Gastrocnemius medialis (tissue), 4 donors: ENCODE data around the gene CCDC27. TPM values are rescaled to one million over a fixed set of nuclear protein-coding genes. Genes with fewer than 3 reads are reported as not detected.

Experiments used
- ATAC-seq, 2 donors: fragments of 150-250 bp; one replicate each; pipeline ENCODE4 v1.9.1; 2016
- DNase-seq, 2 donors: peaks; one replicate each; pipeline ENCODE4 v3.0.0-alpha.2; 2019
- H3K27ac ChIP-seq, 4 donors: fragments of 200-600 bp; sonication (generic); 1 replicate in 1 of 4; 2 replicates in 3 of 4; pipeline ENCODE4 v1.5.1; 2016 to 2018; ENCODE audit warnings: mild to moderate bottlenecking in 2 of 4, moderate library complexity in 1 of 4
- H3K27me3 ChIP-seq, 3 donors: fragments of 200-600 bp; sonication (generic) in 2 of 3; 1 replicate in 1 of 3; 2 replicates in 2 of 3; pipeline versions ENCODE4 v1.5.1 to v1.6.0; 2016 to 2019; ENCODE audit warnings: mild to moderate bottlenecking in 1 of 3, moderate library complexity in 1 of 3
- H3K36me3 ChIP-seq, 2 donors: fragments of 200-600 bp; sonication (generic) in 1 of 2; one replicate each; pipeline ENCODE4 v1.5.1; 2017 to 2018
- H3K4me1 ChIP-seq, 2 donors: fragments of 200-600 bp; sonication (generic) in 1 of 2; one replicate each; pipeline ENCODE4 v1.5.1; 2016 to 2017; ENCODE audit warnings: mild to moderate bottlenecking in 2 of 2
- H3K4me3 ChIP-seq, 4 donors: fragments of 200-600 bp; sonication (generic) in 3 of 4; 1 replicate in 1 of 4; 2 replicates in 3 of 4; pipeline ENCODE4 v1.5.1; 2016 to 2019; ENCODE audit warnings: mild to moderate bottlenecking in 2 of 4
- H3K9me3 ChIP-seq, 3 donors: fragments of 200-600 bp; sonication (generic) in 2 of 3; 1 replicate in 1 of 3; 2 replicates in 2 of 3; pipeline ENCODE4 v1.5.1; 2016 to 2019
- POLR2A ChIP-seq, 2 donors: fragments of 450-650 bp; IDR thresholded peaks; one replicate each; pipeline ENCODE4 v1.6.1; 2017; ENCODE audit warnings: antibody characterized with exemption in 2 of 2, mild to moderate bottlenecking in 2 of 2, moderate library complexity in 2 of 2
- in situ Hi-C, 4 donors: fragments of 200-750 bp; cut with MboI; loops; one replicate each; pipeline versions ENCODE4 v1.15.0 to v1.8.0; 2017; ENCODE audit warnings: low sequenced_read_pairs in 4 of 4
- intact Hi-C: fragments of 100-400 bp; cut with DNase I; formaldehyde crosslinking; loops from one replicate; pipeline ENCODE4 v1.15.1; 2023; ENCODE audit warnings: low total_unique reads
- total RNA-seq, 4 donors: library from RNA; depleted of rRNA; stranded (reverse); fragments of >200 nt; gene quantifications; one replicate each; pipeline versions ENCODE4 v1.1.0 to v1.2.3, GENCODE V29; 2016
- TF ChIP-seq, protein P1 (sequence below), 5 experiments: fragments of 450-650 bp in 3 of 5; fragments of 200-600 bp in 2 of 5; sonication (generic) in 2 of 5; IDR thresholded peaks in 4 of 5; conservative IDR thresholded peaks in 1 of 5; 1 replicate in 4 of 5; 2 replicates in 1 of 5; pipeline ENCODE4 v1.5.1; 2016 to 2019; ENCODE audit warnings: antibody characterized with exemption in 5 of 5, mild to moderate bottlenecking in 3 of 5, moderate library complexity in 3 of 5

CCDC27 gene
- total RNA-seq, 4 donors from 2014 or later = 0.09 TPM; not detected in 3

DNA sequence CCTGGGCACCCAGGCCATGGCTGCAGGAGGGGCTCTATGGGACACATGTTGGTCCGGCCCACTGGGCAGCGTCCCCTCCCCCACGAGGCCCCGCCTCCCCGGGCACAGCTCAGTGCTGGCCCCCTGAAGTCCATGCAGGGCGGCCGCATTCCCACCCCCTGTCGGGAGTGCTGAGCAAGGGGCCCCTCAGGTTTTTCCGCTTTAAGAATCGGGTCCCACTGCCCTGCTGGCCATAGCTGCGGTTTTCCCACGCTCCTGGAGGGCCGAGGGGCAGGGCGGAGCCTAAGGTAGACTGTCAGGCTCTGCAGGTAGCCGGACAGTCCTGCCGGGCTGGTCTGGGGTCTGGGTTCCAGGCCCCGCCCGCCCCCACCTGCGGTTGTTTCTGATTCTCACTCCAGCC lies 43.5 kb upstream of the CCDC27 start:
- no peak for ATAC-seq
- intact Hi-C loops (no loop called here), in situ Hi-C loops (loop anchor here in 1 of 4 donors (25.0 kb wide), 1 partner anchor 104 kb away; no protein-coding TSS in a partner anchor)
- no peak for DNase-seq
- Histone ChIP-seq H3K27me3 (peaks cover 0 to 2% (median 0%) of the 10 kb centered on the region in 3 donors), H3K4me1 (peaks cover 6% of the 10 kb centered on the region in 2 donors), H3K36me3 (no peaks in the 10 kb centered on the region), H3K9me3 (no peaks in the 10 kb centered on the region), H3K27ac (no peak overlapping the region), H3K4me3 (no peak overlapping the region)
- no peak for TF ChIP-seq POLR2A (IDR thresholded peaks at IDR 0.05)
- TF ChIP-seq, protein P1, sequence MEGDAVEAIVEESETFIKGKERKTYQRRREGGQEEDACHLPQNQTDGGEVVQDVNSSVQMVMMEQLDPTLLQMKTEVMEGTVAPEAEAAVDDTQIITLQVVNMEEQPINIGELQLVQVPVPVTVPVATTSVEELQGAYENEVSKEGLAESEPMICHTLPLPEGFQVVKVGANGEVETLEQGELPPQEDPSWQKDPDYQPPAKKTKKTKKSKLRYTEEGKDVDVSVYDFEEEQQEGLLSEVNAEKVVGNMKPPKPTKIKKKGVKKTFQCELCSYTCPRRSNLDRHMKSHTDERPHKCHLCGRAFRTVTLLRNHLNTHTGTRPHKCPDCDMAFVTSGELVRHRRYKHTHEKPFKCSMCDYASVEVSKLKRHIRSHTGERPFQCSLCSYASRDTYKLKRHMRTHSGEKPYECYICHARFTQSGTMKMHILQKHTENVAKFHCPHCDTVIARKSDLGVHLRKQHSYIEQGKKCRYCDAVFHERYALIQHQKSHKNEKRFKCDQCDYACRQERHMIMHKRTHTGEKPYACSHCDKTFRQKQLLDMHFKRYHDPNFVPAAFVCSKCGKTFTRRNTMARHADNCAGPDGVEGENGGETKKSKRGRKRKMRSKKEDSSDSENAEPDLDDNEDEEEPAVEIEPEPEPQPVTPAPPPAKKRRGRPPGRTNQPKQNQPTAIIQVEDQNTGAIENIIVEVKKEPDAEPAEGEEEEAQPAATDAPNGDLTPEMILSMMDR (IDR thresholded peaks at IDR 0.05 in 4 of 5, conservative IDR thresholded peaks at IDR 0.05 in 1 of 5) = no peak

DNA sequence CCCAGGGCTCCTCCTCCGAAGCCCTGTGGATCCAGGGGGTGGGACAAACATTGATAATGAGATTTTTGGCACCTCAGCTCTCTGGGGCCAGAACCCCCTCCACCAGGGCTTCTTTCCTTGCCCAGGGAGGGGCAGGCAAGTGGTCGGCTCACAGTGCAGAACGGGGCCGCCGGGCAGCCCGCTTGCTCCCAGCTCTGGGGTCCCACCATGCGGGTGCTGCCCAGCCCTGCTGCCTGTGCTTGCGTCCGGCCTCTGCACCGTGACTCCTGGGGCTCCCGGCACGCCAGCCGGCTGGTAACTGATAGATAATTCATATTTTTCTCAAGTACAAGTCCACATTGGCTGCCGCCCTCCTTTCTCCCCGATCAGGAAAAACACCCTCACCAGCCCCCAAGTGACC lies 42.0 kb upstream of the CCDC27 start:
- TF ChIP-seq POLR2A (IDR thresholded peaks at IDR 0.05) = no peak
- TF ChIP-seq, protein P1 (IDR thresholded peaks at IDR 0.05 in 4 of 5, conservative IDR thresholded peaks at IDR 0.05 in 1 of 5) = no peak
- H3K9me3 ChIP-seq = no peaks in the 10 kb centered on the region
- no peak overlapping the region for H3K4me3 ChIP-seq
- H3K27ac ChIP-seq = no peak overlapping the region
- DNase-seq (no peak), ATAC-seq (no peak)
- H3K4me1 ChIP-seq = peaks cover 20 to 21% of the 10 kb centered on the region in 2 donors
- H3K27me3 ChIP-seq = peaks cover 0 to 2% (median 0%) of the 10 kb centered on the region in 3 donors
- H3K36me3 ChIP-seq = no peaks in the 10 kb centered on the region
- intact Hi-C loops = no loop called here
- in situ Hi-C loops = loop anchor here in 1 of 4 donors (25.0 kb wide), 1 partner anchor 102 kb away; no protein-coding TSS in a partner anchor

DNA sequence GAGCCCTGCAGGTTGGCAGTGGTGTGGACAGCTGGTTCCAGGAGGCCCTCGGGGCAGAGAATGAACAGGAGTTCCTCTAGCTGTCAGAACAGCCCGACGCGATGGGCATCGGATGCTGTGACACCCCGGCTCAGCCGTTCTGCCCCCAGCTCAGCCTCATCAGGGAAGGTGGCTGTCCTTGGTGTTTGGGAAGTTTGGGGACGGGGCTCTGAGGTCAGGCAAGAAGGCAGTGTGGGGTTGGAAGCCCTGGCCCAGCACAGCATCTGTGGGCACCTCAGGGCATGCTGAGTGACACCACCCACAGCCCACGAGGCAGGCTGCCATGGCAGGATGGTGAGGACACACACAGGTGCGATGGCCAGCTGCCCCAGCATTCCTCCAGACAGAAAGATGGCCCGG lies 40.9 kb upstream of the CCDC27 start:
- H3K4me3 ChIP-seq = no peak overlapping the region
- intact Hi-C loops = no loop called here
- no peak for ATAC-seq
- H3K36me3 ChIP-seq = no peaks in the 10 kb centered on the region
- DNase-seq = no peak
- in situ Hi-C loops = loop anchor here in 1 of 4 donors (25.0 kb wide), 1 partner anchor 101 kb away; no protein-coding TSS in a partner anchor
- H3K9me3 ChIP-seq = no peaks in the 10 kb centered on the region
- H3K27ac ChIP-seq = no peak overlapping the region
- H3K27me3 ChIP-seq = peaks cover 0 to 2% (median 0%) of the 10 kb centered on the region in 3 donors
- peaks cover 20 to 25% of the 10 kb centered on the region in 2 donors for H3K4me1 ChIP-seq
- TF ChIP-seq, protein P1 (IDR thresholded peaks at IDR 0.05 in 4 of 5, conservative IDR thresholded peaks at IDR 0.05 in 1 of 5) = no peak
- no peak for TF ChIP-seq POLR2A (IDR thresholded peaks at IDR 0.05)

DNA sequence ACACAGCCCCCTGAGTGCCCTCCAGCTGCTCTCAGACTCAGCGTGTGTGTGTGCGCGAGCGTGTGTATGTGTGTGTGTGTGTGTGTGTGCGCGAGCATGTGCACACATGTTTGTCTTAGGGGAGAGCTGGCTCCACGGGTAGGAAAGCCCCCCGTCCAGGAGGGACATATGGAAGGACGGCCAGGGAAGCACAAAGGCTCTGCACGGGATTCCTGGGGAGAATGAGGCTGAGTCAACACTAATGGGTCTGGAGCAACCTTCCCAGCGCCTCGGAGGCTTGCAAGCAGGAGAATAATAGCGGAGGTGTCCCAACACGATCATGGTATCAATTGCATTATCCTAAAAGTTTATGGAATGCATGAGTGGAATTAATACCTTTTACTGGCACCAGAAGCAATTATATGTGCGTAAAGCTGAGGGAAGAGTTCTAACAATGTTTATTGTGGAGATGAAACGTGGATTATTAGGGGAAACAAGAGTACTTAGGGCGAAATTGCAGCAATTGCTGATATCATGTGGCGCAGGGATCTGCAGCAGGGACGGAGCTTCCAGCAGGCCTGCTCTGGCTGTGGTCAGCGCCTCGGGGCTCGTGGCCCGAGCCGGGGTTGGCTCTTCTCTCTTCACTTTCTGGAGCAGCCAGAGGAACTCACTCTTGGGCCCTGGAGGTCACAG lies 40.3 kb upstream of the CCDC27 start:
- no peak for DNase-seq
- H3K9me3 ChIP-seq = no peaks in the 10 kb centered on the region
- no peak for ATAC-seq
- no peak for TF ChIP-seq POLR2A (IDR thresholded peaks at IDR 0.05)
- TF ChIP-seq, protein P1 (IDR thresholded peaks at IDR 0.05 in 4 of 5, conservative IDR thresholded peaks at IDR 0.05 in 1 of 5) = no peak
- intact Hi-C loops = no loop called here
- no peak overlapping the region for H3K27ac ChIP-seq
- H3K27me3 ChIP-seq = peaks cover 0 to 2% (median 0%) of the 10 kb centered on the region in 3 donors
- no peak overlapping the region for H3K4me3 ChIP-seq
- H3K4me1 ChIP-seq = peaks cover 20 to 25% of the 10 kb centered on the region in 2 donors
- in situ Hi-C loops = loop anchor here in 1 of 4 donors (25.0 kb wide), 1 partner anchor 100 kb away; no protein-coding TSS in a partner anchor
- H3K36me3 ChIP-seq = no peaks in the 10 kb centered on the region
